Chondrocyte (in vitro differentiated cells): ENCODE measurements around the gene CAPN10. TPM values are rescaled to one million over a fixed set of nuclear protein-coding genes. Genes with fewer than 3 reads are reported as not detected.

Experiments used
- DNase-seq: peaks from one replicate; pipeline ENCODE4 v3.0.0; 2021; ENCODE audit warnings: mixed read lengths, low spot score
- H3K27ac Mint-ChIP-seq: one replicate; pipeline ENCODE4 v1.8.0; 2021; ENCODE audit warnings: mild to moderate bottlenecking, moderate library complexity, mixed read lengths; ENCODE audit not compliant: unreplicated experiment
- H3K27me3 Mint-ChIP-seq: 2 replicates; pipeline ENCODE4 v1.8.0; 2021; ENCODE audit warnings: low read depth, mixed read lengths
- H3K36me3 Mint-ChIP-seq: 2 replicates; pipeline ENCODE4 v1.8.0; 2021; ENCODE audit warnings: low read depth, mixed read lengths
- H3K4me1 Mint-ChIP-seq: 2 replicates; pipeline ENCODE4 v1.8.0; 2021; ENCODE audit warnings: low read depth, mild to moderate bottlenecking, mixed read lengths
- H3K4me3 Mint-ChIP-seq: one replicate; pipeline ENCODE4 v1.8.0; 2021; ENCODE audit warnings: mild to moderate bottlenecking, moderate library complexity, mixed read lengths; ENCODE audit not compliant: unreplicated experiment
- H3K9me3 Mint-ChIP-seq: 2 replicates; pipeline ENCODE4 v1.8.0; 2021; ENCODE audit warnings: low read depth, mixed read lengths
- CTCF ChIP-seq: fragments of 200-600 bp; sonication (generic); IDR thresholded peaks from 2 replicates; pipeline ENCODE4 v1.5.0; 2021; ENCODE audit warnings: antibody characterized with exemption, mild to moderate bottlenecking, moderate library complexity
- total RNA-seq: library from RNA; stranded (reverse); gene quantifications from 3 replicates; pipeline ENCODE4 v1.2.1, GENCODE V29; 2021

The CAPN10 gene
- total RNA-seq, 1 donor from 2014 or later, result 22.7 TPM

DNA sequence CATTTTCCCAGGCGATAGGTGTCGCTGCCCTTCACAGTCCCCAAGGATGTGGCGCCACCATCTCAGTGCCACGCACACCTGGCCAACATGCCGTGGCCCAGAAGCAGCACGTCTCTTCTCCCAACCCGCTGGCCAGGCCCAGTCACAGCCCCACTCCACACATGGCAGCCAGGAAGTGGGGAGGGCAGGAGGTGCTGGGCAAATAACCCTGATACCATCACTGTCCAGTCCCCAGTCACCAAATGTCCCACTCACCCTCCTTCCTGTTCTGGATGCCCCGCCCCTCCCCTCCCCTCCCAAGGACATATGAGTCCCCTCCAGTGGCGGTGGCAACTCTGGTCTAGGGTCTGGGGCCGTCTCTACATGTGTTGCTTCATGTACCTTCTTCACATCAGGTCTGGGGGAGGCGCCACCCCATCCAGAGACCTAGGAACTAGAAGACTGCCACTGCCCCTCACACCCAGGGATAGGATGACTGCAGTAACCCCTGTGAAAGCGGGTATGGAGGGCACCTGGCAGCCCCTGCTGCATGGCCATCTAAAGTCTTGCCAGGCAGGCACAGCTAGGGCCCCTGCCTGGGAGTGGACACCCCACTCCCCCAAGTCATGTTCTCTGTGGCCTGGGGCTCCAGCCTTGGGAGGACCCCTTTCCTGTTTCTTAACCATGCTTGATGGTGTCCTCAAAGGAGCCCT, 7.3 kb upstream of the CAPN10 start:
- TF ChIP-seq CTCF, result no peak
- Mint-ChIP-seq H3K36me3 (peaks cover 5% of the 10 kb centered on the region), H3K4me1 (peaks cover 28% of the 10 kb centered on the region), H3K27me3 (no peaks in the 10 kb centered on the region), H3K27ac (peak overlapping the region; percentile 95), H3K9me3 (no peaks in the 10 kb centered on the region), H3K4me3 (no peak overlapping the region)
- no peak for DNase-seq

- no peak for DNase-seq
- TF ChIP-seq CTCF, result peak; percentile 24
- Mint-ChIP-seq H3K36me3 (peaks cover 5% of the 10 kb centered on the region), H3K4me3 (no peak overlapping the region), H3K27me3 (no peaks in the 10 kb centered on the region), H3K9me3 (no peaks in the 10 kb centered on the region), H3K4me1 (peaks cover 35% of the 10 kb centered on the region), H3K27ac (peak overlapping the region; percentile 95)
These were observed 6.5 kb upstream of the CAPN10 start for GRCh38 chr2:240579771-240580614.

DNA sequence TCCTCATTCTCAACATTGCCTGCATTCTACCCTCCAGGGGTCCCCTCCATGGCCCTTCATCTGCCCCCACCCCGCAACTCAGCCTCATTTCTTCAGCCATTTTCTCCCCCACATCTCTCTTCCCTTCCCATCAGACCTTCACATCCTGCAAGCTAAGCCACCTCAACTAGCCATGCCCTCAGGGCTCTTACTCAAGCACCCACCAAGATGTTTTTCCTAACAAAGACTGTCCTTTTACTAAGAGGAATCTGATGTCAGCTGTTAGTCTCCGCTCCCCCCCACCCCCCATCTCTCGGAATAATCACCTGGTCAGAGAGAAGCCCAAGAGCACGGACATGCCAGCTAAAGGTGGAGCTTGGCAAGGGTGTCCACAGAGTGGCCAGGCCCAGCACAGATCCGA, 4.7 kb upstream of the CAPN10 start:
- Mint-ChIP-seq H3K27ac (no peak overlapping the region), H3K4me1 (peaks cover 45% of the 10 kb centered on the region), H3K9me3 (no peaks in the 10 kb centered on the region), H3K27me3 (no peaks in the 10 kb centered on the region), H3K4me3 (no peak overlapping the region), H3K36me3 (peaks cover 4% of the 10 kb centered on the region)
- no peak for TF ChIP-seq CTCF
- no peak for DNase-seq

DNA sequence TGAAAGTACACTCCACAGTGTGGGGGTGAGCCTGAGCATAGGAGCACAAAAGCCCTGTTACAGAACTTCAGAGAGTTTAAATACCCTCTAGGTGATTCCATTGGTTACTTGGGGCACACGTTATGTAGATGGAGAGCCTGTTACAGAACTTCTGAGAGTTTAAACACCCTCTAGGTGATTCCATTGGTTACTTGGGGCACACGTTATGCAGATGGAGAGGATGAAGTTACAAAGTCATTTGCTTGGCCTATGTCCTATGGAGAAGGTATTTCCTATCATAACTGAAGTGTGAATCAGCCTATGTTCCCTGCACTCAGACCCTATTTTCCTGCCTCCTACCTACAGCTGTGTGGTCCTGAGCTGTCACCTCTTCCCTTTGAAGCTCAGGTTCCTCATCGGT, 3.8 kb upstream of the CAPN10 start:
- no peaks in the 10 kb centered on the region for H3K9me3 Mint-ChIP-seq
- no peak for TF ChIP-seq CTCF
- DNase-seq, result no peak
- peaks cover 52% of the 10 kb centered on the region for H3K4me1 Mint-ChIP-seq
- no peak overlapping the region for H3K27ac Mint-ChIP-seq
- H3K4me3 Mint-ChIP-seq, result no peak overlapping the region
- no peaks in the 10 kb centered on the region for H3K27me3 Mint-ChIP-seq
- H3K36me3 Mint-ChIP-seq, result peaks cover 3% of the 10 kb centered on the region

DNA sequence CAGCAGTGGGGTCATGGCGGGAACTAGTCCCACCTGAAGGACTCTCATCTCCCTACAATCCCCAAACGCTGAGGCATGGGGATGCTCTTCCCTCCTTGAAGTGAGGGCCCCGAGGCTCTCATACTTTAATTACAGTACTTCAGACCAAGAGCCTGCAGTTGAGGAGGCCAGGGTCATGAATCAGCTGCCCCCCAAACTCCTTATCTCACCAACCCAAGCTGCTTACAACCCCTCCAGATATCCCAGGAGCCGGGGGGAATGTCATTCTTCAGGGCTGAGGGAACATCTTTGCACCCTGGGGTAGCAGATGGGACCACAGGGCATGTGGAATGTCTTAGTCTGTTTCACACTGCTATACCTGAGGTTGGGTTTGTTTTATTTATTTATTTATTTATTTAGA, 2.8 kb upstream of the CAPN10 start:
- Mint-ChIP-seq H3K4me1 (peaks cover 62% of the 10 kb centered on the region), H3K27ac (no peak overlapping the region), H3K4me3 (no peak overlapping the region), H3K36me3 (peaks cover 2% of the 10 kb centered on the region), H3K9me3 (no peaks in the 10 kb centered on the region), H3K27me3 (no peaks in the 10 kb centered on the region)
- no peak for TF ChIP-seq CTCF
- peak; percentile 7 for DNase-seq
